DMS53 (cell line): ENCODE measurements around the gene TFR2.
A peak's percentile ranks its signal among the peaks of the same experiment; 100 is the strongest.

Source experiments
- DNase-seq: peaks from one replicate; lab custom pipeline; 2025; lab: John Stamatoyannopoulos, UW

TFR2 gene

GRCh38 chr7:100572281-100572948 lies 68.9 kb downstream of the TFR2 start:
- DNase-seq = no peak

- DNase-seq = peak; percentile 53
Measured at GRCh38 chr7:100571829-100572116, 69.6 kb downstream of the TFR2 start.

GRCh38 chr7:100570954-100571828 lies 70.2 kb downstream of the TFR2 start:
- no peak for DNase-seq
